Liver (tissue), 3 donors: ENCODE data around the gene IL32.

Experiments used
- CTCF ChIP-seq: fragments of 150-350 bp; IDR thresholded peaks from 2 replicates; pipeline ENCODE4 v1.5.1; 2017; ENCODE audit warnings: improper control_type of control experiment, low read depth, low read length; ENCODE audit not compliant: missing input control
- EGR1 ChIP-seq, 2 donors: IDR thresholded peaks; 2 replicates each; pipeline ENCODE4 v1.6.1; 2016 to 2018; ENCODE audit warnings: antibody characterized with exemption in 2 of 2, low read depth in 2 of 2
- SP1 ChIP-seq: IDR thresholded peaks from 2 replicates; pipeline ENCODE4 v1.6.1; 2018; ENCODE audit warnings: antibody characterized with exemption, mild to moderate bottlenecking
- TAF1 ChIP-seq: conservative IDR thresholded peaks from 2 replicates; pipeline ENCODE4 v1.6.1; 2016; ENCODE audit warnings: antibody characterized with exemption, mild to moderate bottlenecking
- TF ChIP-seq, protein P1 (sequence below): IDR thresholded peaks from 2 replicates; pipeline ENCODE4 v1.6.1; 2016; ENCODE audit warnings: antibody characterized with exemption, mild to moderate bottlenecking
- donor health status: healthy.
- donor health status: healthy.

DNA sequence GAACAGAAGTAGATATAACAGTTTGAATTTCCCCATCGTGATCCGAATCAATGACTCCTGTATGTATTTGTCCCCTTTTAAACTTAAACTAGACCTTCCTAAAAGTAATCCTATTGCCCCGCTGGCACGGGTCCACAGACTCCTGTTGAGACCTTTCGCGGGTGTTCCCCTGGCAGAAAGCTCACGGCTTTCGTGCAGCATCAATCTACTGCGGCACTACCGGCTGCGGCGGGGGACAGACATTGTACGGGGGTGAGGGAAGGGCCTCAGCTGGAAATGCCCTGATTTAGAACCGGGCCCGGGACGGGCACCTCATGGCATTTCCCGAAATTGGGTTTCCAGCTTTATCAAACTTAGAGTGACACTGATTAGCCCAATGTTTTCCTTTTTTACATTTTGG is 14.6 kb downstream of the IL32 start:
- TF ChIP-seq CTCF (no peak), SP1 (no peak), TAF1 (no peak), EGR1 (IDR thresholded peaks at IDR 0.05; ENCODE audit: low read depth in 2 of 2) (no peak)
- TF ChIP-seq, protein P1, sequence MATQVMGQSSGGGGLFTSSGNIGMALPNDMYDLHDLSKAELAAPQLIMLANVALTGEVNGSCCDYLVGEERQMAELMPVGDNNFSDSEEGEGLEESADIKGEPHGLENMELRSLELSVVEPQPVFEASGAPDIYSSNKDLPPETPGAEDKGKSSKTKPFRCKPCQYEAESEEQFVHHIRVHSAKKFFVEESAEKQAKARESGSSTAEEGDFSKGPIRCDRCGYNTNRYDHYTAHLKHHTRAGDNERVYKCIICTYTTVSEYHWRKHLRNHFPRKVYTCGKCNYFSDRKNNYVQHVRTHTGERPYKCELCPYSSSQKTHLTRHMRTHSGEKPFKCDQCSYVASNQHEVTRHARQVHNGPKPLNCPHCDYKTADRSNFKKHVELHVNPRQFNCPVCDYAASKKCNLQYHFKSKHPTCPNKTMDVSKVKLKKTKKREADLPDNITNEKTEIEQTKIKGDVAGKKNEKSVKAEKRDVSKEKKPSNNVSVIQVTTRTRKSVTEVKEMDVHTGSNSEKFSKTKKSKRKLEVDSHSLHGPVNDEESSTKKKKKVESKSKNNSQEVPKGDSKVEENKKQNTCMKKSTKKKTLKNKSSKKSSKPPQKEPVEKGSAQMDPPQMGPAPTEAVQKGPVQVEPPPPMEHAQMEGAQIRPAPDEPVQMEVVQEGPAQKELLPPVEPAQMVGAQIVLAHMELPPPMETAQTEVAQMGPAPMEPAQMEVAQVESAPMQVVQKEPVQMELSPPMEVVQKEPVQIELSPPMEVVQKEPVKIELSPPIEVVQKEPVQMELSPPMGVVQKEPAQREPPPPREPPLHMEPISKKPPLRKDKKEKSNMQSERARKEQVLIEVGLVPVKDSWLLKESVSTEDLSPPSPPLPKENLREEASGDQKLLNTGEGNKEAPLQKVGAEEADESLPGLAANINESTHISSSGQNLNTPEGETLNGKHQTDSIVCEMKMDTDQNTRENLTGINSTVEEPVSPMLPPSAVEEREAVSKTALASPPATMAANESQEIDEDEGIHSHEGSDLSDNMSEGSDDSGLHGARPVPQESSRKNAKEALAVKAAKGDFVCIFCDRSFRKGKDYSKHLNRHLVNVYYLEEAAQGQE, result no peak
